ENCODE data around the gene IDH2.

The IDH2 gene

GRCh38 chr15:90124507-90124906, 22.2 kb upstream of the IDH2 start:
- H3K36me3 ChIP-seq (ENCODE audit: control insufficient read depth, low read length) = no peaks in the 10 kb centered on the region
- no peaks in the 10 kb centered on the region for H4K20me1 ChIP-seq (ENCODE audit: control insufficient read depth, insufficient read depth, low read depth, low read length)
- H3K27me3 ChIP-seq (ENCODE audit: control insufficient read depth, low read length) = no peaks in the 10 kb centered on the region
- no peak overlapping the region for H3K27ac ChIP-seq (ENCODE audit: low read depth, low read length)
- H3K79me2 ChIP-seq (ENCODE audit: control insufficient read depth, low read length) = no peaks in the 10 kb centered on the region
- no peaks in the 10 kb centered on the region for H3F3A ChIP-seq (ENCODE audit: control insufficient read depth, insufficient read depth)
- H3K4me2 ChIP-seq (ENCODE audit: low read length) = no peak overlapping the region
- no peaks in the 10 kb centered on the region for H3K9me3 ChIP-seq (ENCODE audit: control insufficient read depth, insufficient read depth, low read length)
- TF ChIP-seq CTCF (IDR thresholded peaks at IDR 0.05; ENCODE audit: low read depth, low read length, poor library complexity, severe bottlenecking) = no peak
- no peak for TF ChIP-seq EZH2phosphoT487 (IDR thresholded peaks at IDR 0.05; ENCODE audit: borderline replicate concordance, low read length)
- no peak overlapping the region for H3K4me3 ChIP-seq (ENCODE audit: low read length)
- H3K4me1 ChIP-seq (ENCODE audit: control insufficient read depth, low read length) = no peaks in the 10 kb centered on the region
- no peaks in the 10 kb centered on the region for H3K9me2 ChIP-seq (replicated peaks; ENCODE audit: control insufficient read depth, low read length)

GRCh38 chr15:90121086-90121485, 18.8 kb upstream of the IDH2 start:
- H4K20me1 ChIP-seq (ENCODE audit: control insufficient read depth, insufficient read depth, low read depth, low read length) = no peaks in the 10 kb centered on the region
- no peaks in the 10 kb centered on the region for H3K4me1 ChIP-seq (ENCODE audit: control insufficient read depth, low read length)
- TF ChIP-seq CTCF (IDR thresholded peaks at IDR 0.05; ENCODE audit: low read depth, low read length, poor library complexity, severe bottlenecking) (no peak), EZH2phosphoT487 (IDR thresholded peaks at IDR 0.05; ENCODE audit: borderline replicate concordance, low read length) (no peak)
- H3K36me3 ChIP-seq (ENCODE audit: control insufficient read depth, low read length) = no peaks in the 10 kb centered on the region
- H3K4me2 ChIP-seq (ENCODE audit: low read length) = no peak overlapping the region
- no peaks in the 10 kb centered on the region for H3K9me2 ChIP-seq (replicated peaks; ENCODE audit: control insufficient read depth, low read length)
- no peak overlapping the region for H3K27ac ChIP-seq (ENCODE audit: low read depth, low read length)
- H3F3A ChIP-seq (ENCODE audit: control insufficient read depth, insufficient read depth) = no peaks in the 10 kb centered on the region
- H3K79me2 ChIP-seq (ENCODE audit: control insufficient read depth, low read length) = no peaks in the 10 kb centered on the region
- no peak overlapping the region for H3K4me3 ChIP-seq (ENCODE audit: low read length)
- H3K27me3 ChIP-seq (ENCODE audit: control insufficient read depth, low read length) = no peaks in the 10 kb centered on the region
- H3K9me3 ChIP-seq (ENCODE audit: control insufficient read depth, insufficient read depth, low read length) = no peaks in the 10 kb centered on the region

GRCh38 chr15:90119367-90119766, 17.1 kb upstream of the IDH2 start:
- no peaks in the 10 kb centered on the region for H3K27me3 ChIP-seq (ENCODE audit: control insufficient read depth, low read length)
- H3K4me2 ChIP-seq (ENCODE audit: low read length) = no peak overlapping the region
- H3K9me3 ChIP-seq (ENCODE audit: control insufficient read depth, insufficient read depth, low read length) = peaks cover 7% of the 10 kb centered on the region; the same call in 1 of the 2 replicates
- no peaks in the 10 kb centered on the region for H3K9me2 ChIP-seq (replicated peaks; ENCODE audit: control insufficient read depth, low read length)
- TF ChIP-seq EZH2phosphoT487 (IDR thresholded peaks at IDR 0.05; ENCODE audit: borderline replicate concordance, low read length) = no peak
- no peak for TF ChIP-seq CTCF (IDR thresholded peaks at IDR 0.05; ENCODE audit: low read depth, low read length, poor library complexity, severe bottlenecking)
- no peaks in the 10 kb centered on the region for H3K4me1 ChIP-seq (ENCODE audit: control insufficient read depth, low read length)
- H3K36me3 ChIP-seq (ENCODE audit: control insufficient read depth, low read length) = no peaks in the 10 kb centered on the region
- H3K27ac ChIP-seq (ENCODE audit: low read depth, low read length) = no peak overlapping the region
- no peak overlapping the region for H3K4me3 ChIP-seq (ENCODE audit: low read length)
- no peaks in the 10 kb centered on the region for H4K20me1 ChIP-seq (ENCODE audit: control insufficient read depth, insufficient read depth, low read depth, low read length)
- H3K79me2 ChIP-seq (ENCODE audit: control insufficient read depth, low read length) = no peaks in the 10 kb centered on the region
- H3F3A ChIP-seq (ENCODE audit: control insufficient read depth, insufficient read depth) = no peaks in the 10 kb centered on the region

GRCh38 chr15:90115783-90116182, 13.5 kb upstream of the IDH2 start:
- Histone ChIP-seq H3K9me3 (ENCODE audit: control insufficient read depth, insufficient read depth, low read length) (peaks cover 10% of the 10 kb centered on the region), H3K27me3 (ENCODE audit: control insufficient read depth, low read length) (no peaks in the 10 kb centered on the region), H3K9me2 (replicated peaks; ENCODE audit: control insufficient read depth, low read length) (no peaks in the 10 kb centered on the region), H3K27ac (ENCODE audit: low read depth, low read length) (no peak overlapping the region), H4K20me1 (ENCODE audit: control insufficient read depth, insufficient read depth, low read depth, low read length) (no peaks in the 10 kb centered on the region), H3K36me3 (ENCODE audit: control insufficient read depth, low read length) (no peaks in the 10 kb centered on the region), H3K79me2 (ENCODE audit: control insufficient read depth, low read length) (no peaks in the 10 kb centered on the region), H3K4me3 (ENCODE audit: low read length) (no peak overlapping the region), H3K4me1 (ENCODE audit: control insufficient read depth, low read length) (no peaks in the 10 kb centered on the region), H3K4me2 (ENCODE audit: low read length) (no peak overlapping the region), H3F3A (ENCODE audit: control insufficient read depth, insufficient read depth) (no peaks in the 10 kb centered on the region)
- TF ChIP-seq CTCF (IDR thresholded peaks at IDR 0.05; ENCODE audit: low read depth, low read length, poor library complexity, severe bottlenecking) (no peak), EZH2phosphoT487 (IDR thresholded peaks at IDR 0.05; ENCODE audit: borderline replicate concordance, low read length) (no peak)
